NCI-H2107 treated with DMSO at 0.1 percent for 48 hours (cell line): Measurements from ENCODE around the gene MEX3C.

ENCODE experiments used
- DNase-seq: peaks from one replicate; lab custom pipeline; 2025; ENCODE audit not compliant: unreplicated experiment; lab: John Stamatoyannopoulos, UW

The MEX3C gene

DNA sequence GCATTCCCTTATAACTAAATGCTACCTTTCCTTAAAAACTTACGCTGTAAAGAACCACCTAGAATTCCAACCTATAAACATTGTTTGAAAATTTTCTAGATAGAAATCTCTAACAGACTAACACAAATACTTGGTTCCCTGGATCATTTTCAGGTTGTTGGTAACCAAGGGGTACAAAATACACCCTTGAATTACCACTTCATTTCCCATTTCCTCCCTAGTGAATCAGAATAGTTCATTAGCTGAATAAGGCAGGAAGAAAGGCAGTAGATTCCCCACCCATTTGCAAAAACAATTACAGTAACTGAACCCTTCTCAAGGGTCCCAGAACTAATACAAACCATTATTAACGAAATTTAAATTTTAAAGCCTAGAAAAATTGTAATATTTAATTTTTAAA, 5.5 kb downstream of the MEX3C start:
- DNase-seq: no peak

DNA sequence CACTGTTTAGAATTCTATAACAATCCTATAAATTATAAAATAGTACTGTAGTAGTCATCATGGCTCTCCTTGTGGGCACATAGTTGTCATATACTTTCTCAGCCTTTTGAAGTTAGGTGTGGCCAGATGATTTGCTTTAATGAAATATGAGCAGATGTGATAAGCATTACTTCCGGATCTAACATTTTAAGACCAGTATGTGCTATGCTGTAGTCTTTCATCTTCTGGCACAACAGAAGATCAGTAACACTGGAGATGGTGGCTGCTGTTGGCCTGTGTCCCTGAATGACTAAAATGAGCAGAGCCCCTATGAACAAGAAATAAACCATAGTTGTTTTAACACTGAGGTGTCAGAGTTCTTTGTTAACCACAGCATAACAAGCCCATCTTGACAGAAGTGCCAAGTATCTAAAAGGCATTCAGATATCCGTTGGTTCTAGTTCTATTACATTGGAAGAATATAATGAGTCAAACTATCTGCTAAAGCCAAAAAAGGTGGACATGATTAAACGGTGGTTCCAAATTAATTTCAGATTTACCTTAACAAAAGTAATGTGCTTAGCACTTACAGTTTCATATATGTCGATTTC, 6.3 kb downstream of the MEX3C start:
- DNase-seq: no peak

DNA sequence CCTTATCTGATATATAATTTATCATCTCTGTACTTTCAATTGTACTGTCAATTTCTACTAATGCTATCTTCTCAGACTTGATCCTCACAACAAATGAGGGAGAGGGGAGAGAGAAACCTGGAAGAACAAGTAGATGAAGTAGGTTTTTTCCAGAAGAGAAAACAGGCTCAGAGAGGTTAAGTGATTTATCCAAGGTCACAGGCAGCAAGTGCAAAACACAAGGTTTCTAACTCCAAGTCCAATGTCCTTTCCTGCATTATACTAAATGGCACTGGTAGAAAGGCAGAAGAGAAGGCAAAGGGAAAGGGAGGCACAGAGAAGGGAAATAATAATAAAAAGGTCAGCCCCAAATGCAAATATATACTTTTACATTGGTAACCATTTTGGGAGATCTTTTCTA, 7.5 kb downstream of the MEX3C start:
- no peak for DNase-seq

DNA sequence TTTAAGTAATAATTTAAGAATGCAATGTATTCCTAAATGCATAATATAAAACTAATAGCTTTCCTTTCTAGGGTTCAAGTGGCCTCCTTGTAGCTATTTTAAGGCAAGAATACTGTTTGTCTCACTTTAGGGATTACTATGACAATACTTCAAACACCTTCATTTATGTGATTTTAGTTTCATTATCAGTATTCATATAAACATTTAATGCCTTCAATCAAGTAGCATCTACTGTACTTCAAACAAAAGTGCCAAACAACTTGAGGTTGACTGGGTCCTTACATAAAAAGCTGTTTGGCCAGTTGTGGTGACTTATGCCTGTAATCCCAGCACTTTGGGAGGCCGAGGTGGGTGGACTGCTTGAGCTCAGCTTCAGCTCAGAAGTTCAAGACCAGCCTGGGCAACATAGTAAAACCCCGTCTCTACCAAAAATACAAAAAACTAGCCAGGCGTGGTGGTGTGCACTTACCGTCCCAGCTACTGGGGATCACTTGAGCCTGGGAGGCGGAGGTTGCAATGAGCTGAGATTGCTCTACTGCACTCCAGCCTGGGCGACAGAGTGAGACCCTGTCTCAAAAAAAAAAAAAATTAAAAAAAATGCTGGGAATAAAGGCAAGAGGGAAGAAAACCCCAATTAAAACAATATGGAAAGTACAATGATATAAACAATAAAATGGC, 9.3 kb downstream of the MEX3C start:
- DNase-seq: no peak

DNA sequence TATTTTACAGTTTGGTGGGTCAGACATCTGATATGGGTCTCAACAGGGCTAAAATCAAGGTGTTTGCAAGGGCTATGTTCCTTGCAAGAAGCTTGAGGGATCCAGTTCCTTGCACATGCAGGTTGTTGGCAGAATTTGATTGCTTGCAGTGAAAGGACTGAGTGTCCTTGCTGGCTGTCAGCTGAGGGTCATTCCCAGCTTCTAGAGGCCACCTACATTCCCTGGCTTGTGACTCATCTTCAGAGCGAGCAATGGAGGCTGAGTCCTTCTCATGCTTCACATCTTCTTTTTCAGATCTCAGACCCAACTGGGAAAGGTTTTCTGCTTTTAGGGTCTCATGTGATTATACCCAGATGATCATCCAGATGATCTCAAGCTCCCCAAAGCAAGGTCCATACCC, 12.4 kb downstream of the MEX3C start:
- no peak for DNase-seq

DNA sequence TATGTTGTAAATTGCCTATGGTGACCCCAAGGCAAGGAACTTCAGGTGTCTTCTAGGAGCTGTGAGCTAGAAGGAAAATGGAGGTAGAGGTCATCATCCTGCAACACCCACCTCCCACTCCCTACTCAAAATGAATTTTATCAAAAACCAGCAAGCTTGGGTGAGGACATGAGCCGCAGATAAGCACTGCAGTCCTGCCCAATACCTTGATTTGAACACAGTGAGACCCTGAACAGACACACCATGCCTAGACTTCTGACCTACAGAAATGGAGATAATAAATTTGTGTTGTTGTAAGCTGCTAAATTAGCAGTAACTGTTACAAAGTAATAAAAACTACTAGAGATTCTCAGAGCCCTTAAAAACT, 13.4 kb downstream of the MEX3C start:
- no peak for DNase-seq

DNA sequence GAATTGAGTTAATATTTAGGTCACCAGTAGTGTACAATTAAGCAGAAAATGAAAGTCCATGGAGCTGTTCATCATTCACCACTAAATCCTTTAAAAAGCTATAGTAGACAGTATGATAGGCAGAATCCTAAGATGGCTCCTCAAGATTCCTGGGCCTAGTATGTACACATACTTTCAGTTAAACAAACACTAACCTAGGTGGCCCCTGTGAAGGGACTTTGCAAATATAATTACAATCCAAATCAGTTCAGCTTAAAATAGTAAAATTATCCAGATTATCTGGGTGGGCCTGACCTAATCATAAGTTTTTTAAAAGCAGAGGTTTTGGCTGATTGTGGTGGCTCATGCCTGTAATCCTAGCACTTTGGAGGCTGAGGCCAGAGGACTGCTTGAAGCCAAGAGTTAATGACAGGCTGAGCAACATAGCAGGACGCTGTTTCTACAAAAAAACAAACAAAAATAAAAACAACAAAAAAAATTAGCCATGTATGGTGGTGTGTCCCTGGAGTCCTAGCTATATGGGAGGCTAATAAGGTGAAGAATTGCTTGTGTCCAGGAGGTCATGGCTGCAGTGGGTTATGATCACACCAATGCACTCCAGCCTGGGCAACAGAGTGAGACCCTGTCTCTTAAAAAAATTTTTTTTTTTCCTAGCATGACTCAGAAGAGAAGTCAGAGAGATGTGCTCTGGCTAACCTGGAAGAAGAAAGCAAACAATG, 13.9 kb downstream of the MEX3C start:
- no peak for DNase-seq

DNA sequence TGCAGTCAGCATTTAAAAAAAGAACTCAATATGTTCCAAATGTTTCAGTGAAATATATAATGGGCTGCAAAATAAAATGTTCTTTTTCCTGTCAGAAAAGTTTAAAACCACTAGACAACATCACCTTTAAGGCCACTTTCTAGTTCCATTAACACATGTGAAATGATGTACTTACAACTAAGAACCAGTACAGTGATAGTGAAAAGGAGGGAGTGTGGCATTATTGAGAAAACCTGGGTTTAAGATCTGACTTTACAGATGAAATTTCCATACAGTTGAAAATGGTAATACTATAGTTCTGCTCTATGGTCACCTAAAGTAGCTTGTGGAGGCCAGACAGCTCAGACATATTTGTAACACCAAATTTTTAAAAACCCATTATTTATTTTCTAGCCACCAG, 14.7 kb downstream of the MEX3C start:
- DNase-seq: no peak

DNA sequence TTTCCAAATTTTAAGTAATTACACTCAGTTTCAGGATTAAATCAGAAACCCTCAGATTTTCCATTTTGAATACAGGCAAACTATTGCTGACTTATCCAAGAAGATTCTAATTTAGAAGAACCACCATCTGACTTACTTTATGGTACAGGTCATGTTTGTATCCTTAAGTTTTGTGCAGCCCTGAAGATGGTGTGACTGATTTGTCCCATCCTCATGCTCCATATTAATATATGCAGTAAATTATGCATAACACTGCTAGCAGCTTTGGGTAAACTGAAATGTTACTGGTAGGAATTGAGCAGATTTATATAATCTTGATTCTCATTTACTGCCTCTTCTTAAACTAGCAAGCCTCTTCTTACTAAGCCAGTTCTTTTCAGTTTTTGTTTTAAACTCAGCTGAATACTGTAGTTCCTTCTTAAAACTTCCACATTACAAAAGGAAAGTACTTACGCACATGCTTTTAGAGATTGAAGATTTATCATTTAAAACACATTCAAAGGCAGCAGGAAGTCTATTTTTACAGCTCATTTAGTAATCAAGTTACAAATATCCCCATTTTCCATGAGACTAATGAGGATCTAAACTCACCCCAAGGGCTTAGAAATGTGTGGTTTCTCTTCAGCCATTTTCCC, 25.7 kb downstream of the MEX3C start:
- DNase-seq: no peak

DNA sequence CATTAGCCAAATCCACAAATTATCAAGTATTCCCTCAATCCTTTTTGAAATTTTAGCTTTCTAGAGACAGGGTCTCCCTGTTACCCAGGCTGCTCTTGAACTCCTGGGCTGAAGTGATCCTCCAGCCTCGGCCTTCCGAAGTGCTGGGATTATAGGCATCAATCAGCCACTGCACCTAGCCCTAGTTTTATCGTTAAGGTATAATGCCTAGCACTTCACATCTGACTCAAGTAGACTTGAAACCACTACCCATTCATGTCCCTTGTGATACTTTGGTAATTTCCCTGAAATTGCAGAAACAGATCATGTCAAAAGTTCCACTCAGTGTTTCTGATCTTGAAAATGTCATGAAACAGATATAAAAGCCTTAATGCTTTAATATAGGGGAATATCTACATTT, 26.3 kb downstream of the MEX3C start:
- no peak for DNase-seq

DNA sequence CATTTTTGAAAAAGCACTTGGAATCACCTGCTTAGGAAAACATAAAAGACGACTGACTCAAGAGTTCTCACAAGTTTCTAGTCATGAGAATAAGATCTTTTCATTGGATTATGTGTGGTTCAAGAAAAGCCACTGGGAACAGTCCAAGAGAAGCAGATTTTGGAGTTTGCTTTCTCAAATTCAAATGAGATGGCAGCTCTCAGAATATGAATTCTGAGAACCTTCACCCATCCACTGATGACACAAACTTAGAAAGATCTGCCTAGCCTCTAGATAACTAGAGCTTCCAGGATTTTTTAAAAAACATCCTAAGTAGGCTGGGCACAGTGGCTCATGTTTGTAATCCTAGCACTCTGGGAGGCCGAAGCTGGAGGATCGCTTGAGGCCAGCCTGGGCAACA, 26.8 kb downstream of the MEX3C start:
- DNase-seq: no peak

DNA sequence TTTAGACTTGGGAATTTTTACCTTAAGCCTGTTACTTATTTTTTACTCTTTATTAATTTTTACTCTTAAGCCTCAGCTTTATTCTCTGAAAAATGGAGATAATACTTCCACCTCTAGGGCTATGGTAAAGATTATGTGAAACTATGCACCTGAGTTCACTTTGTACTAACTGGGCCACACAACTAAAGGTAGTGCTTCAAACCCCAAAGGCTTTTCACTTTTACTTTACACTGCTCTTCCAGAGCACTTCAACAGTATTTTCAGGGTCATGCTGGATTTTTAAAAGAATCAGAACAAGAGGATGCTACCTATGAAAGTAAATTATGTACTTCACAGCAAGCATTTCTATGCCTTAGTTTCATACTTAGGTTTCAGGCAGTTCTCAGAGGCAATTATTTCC, 27.8 kb downstream of the MEX3C start:
- DNase-seq: no peak

DNA sequence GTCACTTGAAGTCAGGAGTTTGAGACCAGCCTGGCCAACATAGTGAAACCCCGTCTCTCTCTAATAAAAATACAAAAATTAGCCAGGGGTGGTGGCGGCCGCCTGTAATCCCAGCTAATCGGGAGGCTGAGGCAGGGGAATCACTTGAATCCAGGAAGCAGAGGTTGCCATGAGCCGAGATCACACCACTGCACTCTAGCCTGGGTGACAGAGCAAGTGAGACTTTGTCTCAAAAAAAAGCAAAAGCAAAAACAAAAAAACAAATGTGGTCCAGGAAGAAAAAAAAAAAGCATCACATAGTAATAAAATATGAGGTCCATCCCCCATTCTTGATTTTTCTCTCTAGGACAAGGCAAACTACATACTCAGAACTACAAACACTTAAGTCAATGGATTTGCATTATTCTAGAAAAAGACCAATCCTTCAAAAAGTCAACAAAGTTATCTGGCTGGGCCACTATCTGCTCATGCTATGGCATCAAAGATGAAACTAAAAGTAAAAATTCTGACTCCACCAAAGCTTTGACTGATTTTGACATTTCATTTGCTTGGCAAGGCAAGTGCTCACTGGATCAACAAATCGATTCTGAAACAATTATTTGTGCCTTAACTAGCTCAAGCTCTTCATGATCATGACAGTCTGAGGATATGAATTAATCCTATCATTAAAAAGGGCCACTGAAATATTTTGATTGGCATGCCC, 28.4 kb downstream of the MEX3C start:
- no peak for DNase-seq

DNA sequence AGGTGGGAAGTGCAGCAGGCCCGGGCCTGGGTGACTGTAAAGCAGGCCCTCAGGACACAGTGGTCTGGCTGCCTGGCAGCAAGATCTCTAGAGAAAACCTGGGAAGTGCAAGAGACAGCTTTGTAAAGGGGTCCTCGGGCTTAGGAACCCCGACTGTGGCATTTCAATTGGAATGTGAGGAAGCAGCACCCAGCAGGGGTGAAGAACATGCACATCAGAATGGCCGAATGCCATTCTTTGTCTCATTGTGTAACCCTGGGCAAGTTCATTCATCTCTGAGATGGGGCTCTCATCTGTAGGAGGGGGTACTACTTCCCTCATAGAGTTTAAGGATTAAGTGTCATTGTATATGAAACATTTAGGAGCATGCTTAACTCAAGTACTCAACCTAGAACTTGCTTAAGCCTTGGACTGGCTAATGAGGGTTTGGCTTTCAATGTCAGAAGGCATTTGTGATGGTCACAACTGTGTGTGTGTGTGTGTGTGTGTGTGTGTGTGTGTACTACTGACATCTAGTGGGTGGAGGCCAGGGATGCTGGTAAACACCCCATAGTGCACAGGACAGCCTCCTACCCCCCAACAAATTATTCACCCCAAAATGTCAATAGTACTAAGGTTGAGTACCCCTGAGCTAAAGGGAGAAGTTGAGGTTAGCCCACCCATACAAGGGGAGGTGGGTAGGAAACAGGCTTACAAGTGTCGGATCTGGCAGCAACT, 29.3 kb downstream of the MEX3C start:
- no peak for DNase-seq

DNA sequence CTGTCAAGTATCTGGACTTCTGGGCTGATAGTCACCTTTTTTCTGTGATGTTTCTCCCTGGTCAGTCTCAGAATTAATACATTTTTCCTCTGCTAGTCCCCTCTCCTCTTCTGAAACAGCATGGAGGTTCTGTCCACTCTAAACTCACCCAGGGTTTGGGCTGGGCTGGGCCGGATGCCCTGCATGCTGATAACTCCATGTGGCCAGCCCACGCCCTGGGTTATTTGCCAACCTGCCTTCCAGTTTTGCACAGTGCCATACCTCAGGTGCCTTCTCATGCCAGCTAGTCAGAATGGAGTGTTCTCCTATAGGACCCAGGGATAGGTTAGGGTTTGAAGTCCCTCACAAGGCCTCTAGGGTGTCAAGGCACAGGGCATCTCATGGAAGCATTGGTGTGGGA, 32.2 kb downstream of the MEX3C start:
- no peak for DNase-seq

DNA sequence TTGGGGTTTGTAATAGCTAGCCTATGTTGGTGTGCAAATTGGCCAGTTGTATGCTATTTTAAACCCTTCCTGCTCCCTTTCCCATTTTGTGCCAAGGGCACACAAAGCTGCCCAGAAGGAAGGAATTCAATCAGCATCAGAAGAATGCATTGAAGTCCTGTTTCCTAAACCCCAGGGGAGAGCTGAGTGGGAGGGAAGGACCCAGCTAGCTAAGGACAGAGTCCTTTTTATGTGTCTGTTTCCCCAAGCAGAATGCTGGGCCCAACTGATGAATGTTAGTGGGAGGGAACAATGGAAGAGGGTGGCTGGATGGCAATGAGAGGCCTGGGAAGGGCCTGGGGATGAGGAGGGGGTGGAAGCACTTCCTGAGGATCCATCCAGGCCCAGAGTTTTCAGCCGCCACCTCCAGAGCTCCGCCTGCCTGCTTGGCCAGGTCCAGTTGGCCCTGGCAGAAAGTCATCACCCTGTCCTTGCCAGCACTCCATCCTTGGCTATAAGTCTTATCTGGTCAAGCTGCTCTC, 32.7 kb downstream of the MEX3C start:
- no peak for DNase-seq

DNA sequence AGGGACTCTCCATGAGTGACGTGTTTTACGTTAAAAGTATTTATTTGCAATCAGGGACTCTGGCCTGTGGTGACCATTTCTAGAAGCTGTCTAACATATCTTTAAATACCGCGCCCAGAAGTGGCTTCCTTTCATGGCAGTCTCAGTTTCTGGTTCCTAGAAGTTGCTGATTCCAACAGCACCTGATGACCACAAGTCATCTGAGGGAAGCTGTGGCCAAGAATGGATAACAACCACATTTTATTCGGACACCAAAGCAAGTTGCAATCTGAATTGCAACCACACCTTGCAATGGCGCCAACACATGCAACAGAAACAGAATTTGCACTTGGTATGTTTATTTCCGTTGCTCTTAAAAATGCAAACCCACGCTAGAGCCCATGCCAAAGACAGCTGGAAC, 33.1 kb downstream of the MEX3C start:
- DNase-seq: no peak

DNA sequence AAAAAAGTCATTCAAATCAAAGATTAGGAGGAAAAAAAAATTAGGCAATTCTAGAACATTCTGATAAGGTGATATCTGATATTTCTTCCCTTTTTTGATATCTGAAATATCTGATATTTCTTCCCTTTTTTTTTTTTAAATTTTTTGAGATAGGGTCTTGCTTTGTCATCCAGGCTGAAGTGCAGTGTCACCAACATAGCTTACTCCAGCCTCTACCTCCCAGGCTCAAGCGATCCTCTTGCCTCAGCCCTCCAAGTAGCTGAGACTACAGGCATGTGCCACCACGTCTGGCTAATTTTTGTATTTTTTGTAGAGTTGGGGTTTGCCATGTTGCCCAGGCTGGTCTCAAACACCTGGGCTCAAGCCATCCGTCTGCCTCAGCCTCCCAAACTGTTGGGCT, 33.9 kb downstream of the MEX3C start:
- DNase-seq: no peak

DNA sequence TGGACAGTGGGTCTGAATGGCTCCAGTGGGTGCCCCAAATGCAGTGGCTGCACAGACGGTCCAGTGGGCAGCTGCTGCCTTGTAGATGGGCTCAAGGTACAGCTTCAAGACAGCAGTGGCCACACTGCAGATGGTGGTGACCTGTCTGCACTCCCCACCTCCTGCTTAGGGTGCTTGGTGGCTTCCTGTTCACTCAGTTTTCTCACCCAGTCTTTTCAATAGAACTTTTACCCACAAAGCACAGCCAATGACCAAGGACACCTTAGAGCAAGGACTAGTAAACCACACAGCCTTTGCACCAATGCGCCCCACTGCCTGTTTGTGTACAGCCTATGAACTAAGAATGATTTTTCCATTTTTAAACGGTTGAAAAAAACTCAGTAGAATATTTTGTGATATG, 34.9 kb downstream of the MEX3C start:
- DNase-seq: no peak

DNA sequence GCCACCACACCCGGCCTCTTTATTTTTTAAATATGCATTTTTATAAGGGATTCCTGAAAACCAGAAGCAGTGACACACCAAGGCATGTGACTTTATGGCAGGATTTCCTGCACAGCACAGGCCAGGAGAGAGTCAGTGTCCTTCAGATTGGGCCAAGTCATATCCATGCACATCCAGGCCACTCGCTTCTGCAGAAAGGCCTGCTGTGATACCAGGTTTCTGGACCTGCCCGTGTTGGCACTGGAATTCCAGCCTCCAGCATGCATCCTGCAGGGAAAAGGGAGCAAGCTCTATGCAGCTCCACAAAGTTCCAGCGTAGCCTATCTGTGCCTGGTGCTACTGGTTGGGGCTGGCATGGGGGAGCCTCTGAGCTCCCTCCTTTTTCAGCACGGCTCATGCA, 36.8 kb downstream of the MEX3C start:
- DNase-seq: no peak

DNA sequence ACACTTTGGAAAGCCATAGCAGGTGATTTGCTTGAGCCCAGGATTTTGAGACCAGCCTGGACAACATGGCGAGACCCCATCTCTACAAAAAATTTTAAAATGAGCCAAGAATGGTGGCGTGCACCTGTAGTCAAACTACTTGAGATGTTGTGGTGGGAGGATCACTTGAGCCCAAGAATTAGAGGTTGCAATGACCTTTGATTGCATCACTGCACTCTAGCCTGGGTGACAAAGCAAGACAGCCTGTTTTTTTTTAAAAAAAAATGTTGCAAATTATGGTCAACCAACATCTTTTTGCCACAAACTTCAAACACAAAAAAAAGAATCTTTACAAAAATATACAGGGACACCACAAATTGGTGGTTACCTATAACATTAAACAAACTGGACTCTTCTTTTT, 40.3 kb downstream of the MEX3C start:
- no peak for DNase-seq
